ENCODE data around the gene TMA16. TPM values are rescaled to one million over a fixed set of nuclear protein-coding genes. Genes with fewer than 3 reads are reported as not detected.

TMA16 gene
- total and polyA plus RNA-seq, 2 of the 13 experiments (the other 11 are each of a cell fraction or from before 2014, with no cell fraction given) = 8.1 to 52.5 TPM

DNA sequence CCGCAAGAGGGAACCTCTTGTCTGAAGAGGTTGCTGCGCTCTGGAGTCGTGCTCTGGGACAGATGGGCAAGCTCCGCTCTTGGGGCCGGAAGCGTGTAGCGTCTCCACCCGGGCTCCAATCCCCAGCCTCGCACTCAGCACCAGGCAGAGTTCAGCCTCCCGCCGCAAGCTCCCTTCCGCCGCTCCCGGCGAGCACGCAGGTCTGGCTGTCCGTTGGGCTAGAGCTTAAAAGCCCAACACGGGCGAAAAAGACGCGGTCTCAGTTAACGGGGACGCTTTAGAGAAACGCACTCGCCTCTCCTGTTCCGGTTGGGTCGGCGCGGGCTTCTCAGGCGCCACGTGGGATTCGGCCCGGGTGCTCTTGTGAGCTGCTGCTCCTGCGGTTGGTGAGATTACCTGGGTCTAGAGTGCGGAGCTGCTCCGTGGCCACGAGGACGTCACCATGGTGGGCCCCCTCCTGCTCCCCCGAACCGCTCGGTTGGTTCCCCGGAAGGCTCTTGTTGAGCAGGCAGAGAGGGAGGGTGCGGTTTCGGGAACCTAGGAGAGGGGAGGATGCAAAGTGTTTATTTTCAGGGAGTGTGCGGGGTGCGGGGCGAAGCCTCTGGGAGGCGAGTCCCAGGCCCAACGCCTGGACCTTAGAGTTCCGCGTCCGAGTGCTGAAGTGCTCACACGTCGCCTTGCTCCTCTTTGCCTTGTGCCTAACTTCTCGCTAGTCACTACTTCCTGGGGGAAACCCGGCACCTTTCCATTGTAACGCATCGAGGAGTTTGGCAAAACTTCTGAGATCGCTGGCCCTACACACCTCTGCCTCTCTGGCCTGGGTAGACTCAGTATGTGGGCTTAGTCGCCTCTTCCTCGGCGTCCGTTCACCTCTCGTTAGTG, at the start of gene TMA16 (continued):
- TF ChIP-seq, protein P1, sequence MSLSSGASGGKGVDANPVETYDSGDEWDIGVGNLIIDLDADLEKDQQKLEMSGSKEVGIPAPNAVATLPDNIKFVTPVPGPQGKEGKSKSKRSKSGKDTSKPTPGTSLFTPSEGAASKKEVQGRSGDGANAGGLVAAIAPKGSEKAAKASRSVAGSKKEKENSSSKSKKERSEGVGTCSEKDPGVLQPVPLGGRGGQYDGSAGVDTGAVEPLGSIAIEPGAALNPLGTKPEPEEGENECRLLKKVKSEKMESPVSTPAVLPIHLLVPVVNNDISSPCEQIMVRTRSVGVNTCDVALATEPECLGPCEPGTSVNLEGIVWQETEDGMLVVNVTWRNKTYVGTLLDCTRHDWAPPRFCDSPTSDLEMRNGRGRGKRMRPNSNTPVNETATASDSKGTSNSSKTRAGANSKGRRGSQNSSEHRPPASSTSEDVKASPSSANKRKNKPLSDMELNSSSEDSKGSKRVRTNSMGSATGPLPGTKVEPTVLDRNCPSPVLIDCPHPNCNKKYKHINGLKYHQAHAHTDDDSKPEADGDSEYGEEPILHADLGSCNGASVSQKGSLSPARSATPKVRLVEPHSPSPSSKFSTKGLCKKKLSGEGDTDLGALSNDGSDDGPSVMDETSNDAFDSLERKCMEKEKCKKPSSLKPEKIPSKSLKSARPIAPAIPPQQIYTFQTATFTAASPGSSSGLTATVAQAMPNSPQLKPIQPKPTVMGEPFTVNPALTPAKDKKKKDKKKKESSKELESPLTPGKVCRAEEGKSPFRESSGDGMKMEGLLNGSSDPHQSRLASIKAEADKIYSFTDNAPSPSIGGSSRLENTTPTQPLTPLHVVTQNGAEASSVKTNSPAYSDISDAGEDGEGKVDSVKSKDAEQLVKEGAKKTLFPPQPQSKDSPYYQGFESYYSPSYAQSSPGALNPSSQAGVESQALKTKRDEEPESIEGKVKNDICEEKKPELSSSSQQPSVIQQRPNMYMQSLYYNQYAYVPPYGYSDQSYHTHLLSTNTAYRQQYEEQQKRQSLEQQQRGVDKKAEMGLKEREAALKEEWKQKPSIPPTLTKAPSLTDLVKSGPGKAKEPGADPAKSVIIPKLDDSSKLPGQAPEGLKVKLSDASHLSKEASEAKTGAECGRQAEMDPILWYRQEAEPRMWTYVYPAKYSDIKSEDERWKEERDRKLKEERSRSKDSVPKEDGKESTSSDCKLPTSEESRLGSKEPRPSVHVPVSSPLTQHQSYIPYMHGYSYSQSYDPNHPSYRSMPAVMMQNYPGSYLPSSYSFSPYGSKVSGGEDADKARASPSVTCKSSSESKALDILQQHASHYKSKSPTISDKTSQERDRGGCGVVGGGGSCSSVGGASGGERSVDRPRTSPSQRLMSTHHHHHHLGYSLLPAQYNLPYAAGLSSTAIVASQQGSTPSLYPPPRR (CRISPR knock-in tag; IDR thresholded peaks at IDR 0.05; ENCODE audit: borderline replicate concordance) = peak; percentile 81
- TF ChIP-seq ZNF501 (CRISPR knock-in tag; IDR thresholded peaks at IDR 0.05) = peak; percentile 98
- TF ChIP-seq ZNF274 (CRISPR knock-in tag; IDR thresholded peaks at IDR 0.05) = peak; percentile 86; the same call in 1 of the 2 replicates
- peak; percentile 81 for TF ChIP-seq AGO2 (optimal IDR thresholded peaks at IDR 0.05; ENCODE audit: low read depth, low read length)
- peak; percentile 93 for TF ChIP-seq ATF7-NPFF (CRISPR knock-in tag; IDR thresholded peaks at IDR 0.05; ENCODE audit: low read depth)
- TF ChIP-seq, protein P2, sequence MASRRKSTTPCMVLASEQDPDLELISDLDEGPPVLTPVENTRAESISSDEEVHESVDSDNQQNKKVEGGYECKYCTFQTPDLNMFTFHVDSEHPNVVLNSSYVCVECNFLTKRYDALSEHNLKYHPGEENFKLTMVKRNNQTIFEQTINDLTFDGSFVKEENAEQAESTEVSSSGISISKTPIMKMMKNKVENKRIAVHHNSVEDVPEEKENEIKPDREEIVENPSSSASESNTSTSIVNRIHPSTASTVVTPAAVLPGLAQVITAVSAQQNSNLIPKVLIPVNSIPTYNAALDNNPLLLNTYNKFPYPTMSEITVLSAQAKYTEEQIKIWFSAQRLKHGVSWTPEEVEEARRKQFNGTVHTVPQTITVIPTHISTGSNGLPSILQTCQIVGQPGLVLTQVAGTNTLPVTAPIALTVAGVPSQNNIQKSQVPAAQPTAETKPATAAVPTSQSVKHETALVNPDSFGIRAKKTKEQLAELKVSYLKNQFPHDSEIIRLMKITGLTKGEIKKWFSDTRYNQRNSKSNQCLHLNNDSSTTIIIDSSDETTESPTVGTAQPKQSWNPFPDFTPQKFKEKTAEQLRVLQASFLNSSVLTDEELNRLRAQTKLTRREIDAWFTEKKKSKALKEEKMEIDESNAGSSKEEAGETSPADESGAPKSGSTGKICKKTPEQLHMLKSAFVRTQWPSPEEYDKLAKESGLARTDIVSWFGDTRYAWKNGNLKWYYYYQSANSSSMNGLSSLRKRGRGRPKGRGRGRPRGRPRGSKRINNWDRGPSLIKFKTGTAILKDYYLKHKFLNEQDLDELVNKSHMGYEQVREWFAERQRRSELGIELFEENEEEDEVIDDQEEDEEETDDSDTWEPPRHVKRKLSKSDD (CRISPR knock-in tag; IDR thresholded peaks at IDR 0.05; ENCODE audit: low read depth) = no peak
- peak; percentile 64; the same call in 1 of the 2 replicates for TF ChIP-seq SATB2 (CRISPR knock-in tag; IDR thresholded peaks at IDR 0.05)
- TF ChIP-seq, protein P3, sequence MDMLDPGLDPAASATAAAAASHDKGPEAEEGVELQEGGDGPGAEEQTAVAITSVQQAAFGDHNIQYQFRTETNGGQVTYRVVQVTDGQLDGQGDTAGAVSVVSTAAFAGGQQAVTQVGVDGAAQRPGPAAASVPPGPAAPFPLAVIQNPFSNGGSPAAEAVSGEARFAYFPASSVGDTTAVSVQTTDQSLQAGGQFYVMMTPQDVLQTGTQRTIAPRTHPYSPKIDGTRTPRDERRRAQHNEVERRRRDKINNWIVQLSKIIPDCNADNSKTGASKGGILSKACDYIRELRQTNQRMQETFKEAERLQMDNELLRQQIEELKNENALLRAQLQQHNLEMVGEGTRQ (IDR thresholded peaks at IDR 0.05; ENCODE audit: low read depth, low read length) = peak; percentile 19; the same call in 1 of the 2 replicates
- TF ChIP-seq, protein P3 (CRISPR knock-in tag; IDR thresholded peaks at IDR 0.05; ENCODE audit: borderline replicate concordance) = peak; percentile 70; the same call in 1 of the 2 replicates
- TF ChIP-seq, protein P4, sequence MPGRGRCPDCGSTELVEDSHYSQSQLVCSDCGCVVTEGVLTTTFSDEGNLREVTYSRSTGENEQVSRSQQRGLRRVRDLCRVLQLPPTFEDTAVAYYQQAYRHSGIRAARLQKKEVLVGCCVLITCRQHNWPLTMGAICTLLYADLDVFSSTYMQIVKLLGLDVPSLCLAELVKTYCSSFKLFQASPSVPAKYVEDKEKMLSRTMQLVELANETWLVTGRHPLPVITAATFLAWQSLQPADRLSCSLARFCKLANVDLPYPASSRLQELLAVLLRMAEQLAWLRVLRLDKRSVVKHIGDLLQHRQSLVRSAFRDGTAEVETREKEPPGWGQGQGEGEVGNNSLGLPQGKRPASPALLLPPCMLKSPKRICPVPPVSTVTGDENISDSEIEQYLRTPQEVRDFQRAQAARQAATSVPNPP (CRISPR knock-in tag; IDR thresholded peaks at IDR 0.05) = peak; percentile 92

All from HepG2 (cell line).